NB4 (cell line): ENCODE results near the gene NTSR2.

ENCODE experiments used
- TF ChIP-seq, protein P1 (sequence below): IDR thresholded peaks from one replicate; pipeline ENCODE4 v1.5.1; 2012; ENCODE audit warnings: low read depth, low read length
- TF ChIP-seq, protein P2 (sequence below): IDR thresholded peaks from 2 replicates; pipeline ENCODE4 v1.6.1; 2011; ENCODE audit warnings: low read depth, low read length

DNA sequence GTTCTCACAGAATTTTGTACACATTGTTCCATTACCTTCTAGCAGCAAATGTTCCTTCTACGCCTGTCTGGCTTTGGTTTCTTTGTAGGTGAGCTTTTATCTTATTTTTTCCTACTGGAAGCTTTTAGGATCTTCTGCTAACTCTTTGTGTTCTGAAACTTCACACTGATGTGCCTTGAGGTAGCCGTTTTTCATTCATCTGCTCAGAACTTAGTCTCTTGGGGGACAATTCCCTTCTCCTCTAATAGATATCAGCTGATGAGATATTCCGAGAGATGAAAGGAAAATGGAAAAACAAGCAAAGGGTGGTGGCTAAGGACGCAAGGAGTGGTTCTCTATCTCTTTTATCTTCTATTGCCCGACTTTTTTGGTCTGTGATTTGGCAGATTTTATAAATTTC lies 48.6 kb upstream of the NTSR2 start:
- TF ChIP-seq, protein P1, sequence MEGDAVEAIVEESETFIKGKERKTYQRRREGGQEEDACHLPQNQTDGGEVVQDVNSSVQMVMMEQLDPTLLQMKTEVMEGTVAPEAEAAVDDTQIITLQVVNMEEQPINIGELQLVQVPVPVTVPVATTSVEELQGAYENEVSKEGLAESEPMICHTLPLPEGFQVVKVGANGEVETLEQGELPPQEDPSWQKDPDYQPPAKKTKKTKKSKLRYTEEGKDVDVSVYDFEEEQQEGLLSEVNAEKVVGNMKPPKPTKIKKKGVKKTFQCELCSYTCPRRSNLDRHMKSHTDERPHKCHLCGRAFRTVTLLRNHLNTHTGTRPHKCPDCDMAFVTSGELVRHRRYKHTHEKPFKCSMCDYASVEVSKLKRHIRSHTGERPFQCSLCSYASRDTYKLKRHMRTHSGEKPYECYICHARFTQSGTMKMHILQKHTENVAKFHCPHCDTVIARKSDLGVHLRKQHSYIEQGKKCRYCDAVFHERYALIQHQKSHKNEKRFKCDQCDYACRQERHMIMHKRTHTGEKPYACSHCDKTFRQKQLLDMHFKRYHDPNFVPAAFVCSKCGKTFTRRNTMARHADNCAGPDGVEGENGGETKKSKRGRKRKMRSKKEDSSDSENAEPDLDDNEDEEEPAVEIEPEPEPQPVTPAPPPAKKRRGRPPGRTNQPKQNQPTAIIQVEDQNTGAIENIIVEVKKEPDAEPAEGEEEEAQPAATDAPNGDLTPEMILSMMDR: no peak
- TF ChIP-seq, protein P2, sequence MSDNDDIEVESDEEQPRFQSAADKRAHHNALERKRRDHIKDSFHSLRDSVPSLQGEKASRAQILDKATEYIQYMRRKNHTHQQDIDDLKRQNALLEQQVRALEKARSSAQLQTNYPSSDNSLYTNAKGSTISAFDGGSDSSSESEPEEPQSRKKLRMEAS: no peak
